ENCODE data around the gene UBAP1.

GRCh38 chr9:34143116-34143515 is 35.7 kb upstream of the UBAP1 start:
- TF ChIP-seq CBX5 (IDR thresholded peaks at IDR 0.05; ENCODE audit: borderline replicate concordance, low read depth) (no peak), CTCF (IDR thresholded peaks at IDR 0.05 in 2 of 3, conservative IDR thresholded peaks at IDR 0.05 in 1 of 3; ENCODE audit: insufficient read depth in 2 of 3, low read depth in 1 of 3, low read length in 3 of 3) (no peak), PURB (CRISPR knock-in tag; IDR thresholded peaks at IDR 0.05; ENCODE audit: low read depth) (no peak), NFATC3 (IDR thresholded peaks at IDR 0.05) (no peak), USF2 (CRISPR knock-in tag; IDR thresholded peaks at IDR 0.05) (no peak), POLR2AphosphoS5 (IDR thresholded peaks at IDR 0.05; ENCODE audit: control insufficient read depth, insufficient read depth, low read depth, low read length) (no peak), E2F1 (CRISPR knock-in tag; IDR thresholded peaks at IDR 0.05) (no peak), GTF2F1 (IDR thresholded peaks at IDR 0.05; ENCODE audit: low read depth, low read length) (no peak)
